HG02884 (cell line): ENCODE data around the gene KCNK10.

Source experiments
- ATAC-seq: cut with Tn5 transposase; IDR thresholded peaks from one replicate; pipeline ENCODE4 v1.9.1; 2021; ENCODE audit warnings: mild to moderate bottlenecking, moderate library complexity; ENCODE audit not compliant: unreplicated experiment

Gene KCNK10

DNA sequence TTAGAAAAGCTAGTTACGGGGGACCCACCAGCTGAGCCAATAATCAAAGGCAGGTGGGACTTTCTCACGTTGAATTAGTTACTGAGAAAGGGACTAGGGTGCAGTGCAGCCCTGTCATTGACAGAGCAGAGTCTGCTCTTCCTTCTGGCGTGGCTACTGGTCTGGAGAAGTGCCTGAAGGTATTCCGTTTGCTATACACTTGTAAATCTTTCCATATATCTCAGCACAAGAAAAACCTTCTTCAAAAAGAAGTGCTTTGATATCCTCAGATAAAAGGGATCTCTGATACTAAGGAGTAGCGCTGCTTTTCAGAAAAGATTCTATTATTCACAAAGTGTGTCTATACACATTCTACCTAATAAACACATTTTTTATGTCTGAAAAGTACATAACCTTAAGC is 91.5 kb downstream of the KCNK10 start:
- ATAC-seq = no peak

DNA sequence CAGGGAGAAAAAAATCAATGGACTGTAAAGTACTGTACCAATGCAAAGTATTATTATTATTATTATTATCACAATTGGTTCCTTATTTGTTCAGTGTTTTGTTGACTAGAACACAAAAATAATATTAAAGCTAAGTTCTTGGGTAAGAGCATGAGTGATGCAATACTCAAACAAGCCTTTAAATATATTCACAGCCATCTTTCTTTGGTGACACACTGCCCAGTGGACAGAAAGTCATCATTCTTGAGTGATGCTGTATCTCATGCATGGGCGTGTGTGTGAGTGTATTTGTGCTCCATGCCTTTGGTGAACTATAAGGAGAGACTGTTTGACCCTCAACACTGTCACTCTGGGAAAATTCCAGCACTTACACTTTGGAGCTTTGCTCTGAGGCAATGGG is 93.6 kb downstream of the KCNK10 start:
- no peak for ATAC-seq

DNA sequence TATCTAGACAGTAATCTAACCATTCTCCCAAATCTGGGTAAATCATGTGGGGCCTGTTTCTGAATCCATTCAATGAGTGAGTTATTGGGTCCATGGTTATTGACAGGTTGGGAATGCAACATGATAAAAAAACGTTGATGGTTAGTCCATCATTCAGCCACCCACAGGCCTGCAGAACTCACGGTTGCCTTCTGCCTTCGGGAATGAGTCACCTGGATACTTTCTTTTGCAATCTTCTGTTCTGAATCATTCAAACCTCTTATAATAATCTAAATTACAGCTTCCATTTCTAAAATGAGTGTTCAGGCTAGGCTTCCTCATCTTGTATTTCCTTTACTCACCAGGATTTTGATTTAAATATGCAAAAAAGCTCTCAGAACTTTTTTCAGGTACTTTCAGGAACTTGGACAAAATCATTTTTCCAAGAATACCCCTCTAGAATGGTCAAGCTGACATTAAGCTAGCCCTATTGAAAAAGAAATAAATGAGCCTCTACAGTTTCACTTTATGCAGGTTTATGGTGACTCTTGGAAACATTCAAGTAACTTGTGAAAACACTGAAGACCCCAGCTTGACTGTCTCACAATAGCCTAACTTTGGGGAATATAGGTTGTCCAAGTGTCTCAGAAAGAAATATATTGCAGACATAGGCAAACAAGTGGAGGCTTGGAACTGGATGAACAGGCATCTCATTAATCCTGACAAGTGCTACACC is 94.4 kb downstream of the KCNK10 start:
- peak; percentile 48 for ATAC-seq

DNA sequence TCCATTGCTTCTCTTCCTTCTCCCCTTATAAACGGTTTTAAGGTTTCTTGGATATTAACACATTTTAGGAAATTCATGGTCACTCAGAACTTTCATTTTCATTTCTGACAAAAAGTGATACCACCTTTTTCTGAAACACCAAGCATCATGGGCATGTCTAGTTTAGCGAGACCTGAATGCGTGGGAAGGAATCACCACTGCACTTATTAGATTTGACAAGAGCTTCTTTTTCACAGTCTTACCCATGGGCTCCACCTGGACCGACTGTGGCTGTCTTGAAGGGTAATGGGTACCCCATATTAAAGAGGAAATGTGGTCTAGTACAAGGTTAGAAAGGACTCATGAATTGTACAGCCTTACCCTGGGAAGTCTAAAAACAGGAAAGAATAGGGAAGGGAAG is 95.4 kb downstream of the KCNK10 start:
- peak; percentile 69 for ATAC-seq

DNA sequence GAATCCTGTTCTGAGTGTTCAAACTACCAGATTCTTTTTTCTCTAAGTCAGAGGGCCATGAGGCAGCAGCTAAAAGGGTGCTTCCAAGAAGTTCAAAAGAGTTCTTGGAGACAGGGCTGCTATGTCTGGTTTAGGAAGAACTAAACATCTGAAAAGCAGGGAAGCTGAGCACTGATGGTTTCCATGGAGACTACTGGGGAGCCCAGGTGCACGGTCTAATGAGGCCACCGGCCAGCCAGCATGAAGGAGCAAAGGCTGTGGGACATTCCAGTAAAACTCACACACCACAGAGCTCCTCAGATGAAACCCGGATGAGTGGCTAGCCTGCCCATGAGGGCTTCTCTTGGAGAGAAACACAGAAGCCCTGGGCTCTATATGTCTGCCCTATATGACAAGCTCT is 97.3 kb downstream of the KCNK10 start:
- ATAC-seq = no peak

DNA sequence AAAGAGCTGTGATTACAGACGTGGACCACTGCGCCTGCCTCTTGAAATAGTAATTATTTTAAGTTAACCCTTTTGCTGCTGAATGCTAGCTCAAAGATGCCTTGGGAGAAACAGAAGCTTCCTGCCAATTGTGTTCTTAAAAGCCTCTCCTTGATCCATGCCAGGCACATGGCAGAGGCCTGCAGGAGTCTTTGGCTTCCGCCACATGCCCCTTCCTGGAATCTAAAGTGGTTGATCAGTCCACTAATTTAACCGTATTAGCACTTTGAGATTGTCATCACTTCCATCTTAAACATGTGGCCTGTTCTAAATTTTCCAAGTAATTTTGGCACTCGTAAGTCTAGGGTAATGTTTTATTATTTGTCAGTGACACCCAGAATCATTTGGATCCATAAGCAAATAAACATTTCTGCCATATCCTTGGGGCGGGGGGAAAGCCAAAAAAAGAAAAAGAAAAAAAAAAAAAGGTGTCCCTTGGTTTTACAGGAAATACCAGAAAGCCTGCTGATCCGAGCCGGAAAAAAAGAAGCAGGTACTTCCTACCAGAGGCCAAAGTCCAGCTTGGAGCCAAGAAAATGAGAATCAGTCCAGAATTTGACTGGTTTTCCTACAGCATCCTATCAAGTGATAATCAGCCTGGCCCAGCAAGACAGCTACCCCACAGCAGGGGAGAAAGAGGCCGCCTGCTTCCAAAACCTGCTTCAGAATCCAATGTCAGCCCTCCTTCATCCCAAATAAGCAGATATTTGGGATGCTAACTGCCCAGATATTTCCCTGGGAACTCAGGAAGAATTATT is 104.8 kb downstream of the KCNK10 start:
- ATAC-seq = no peak

DNA sequence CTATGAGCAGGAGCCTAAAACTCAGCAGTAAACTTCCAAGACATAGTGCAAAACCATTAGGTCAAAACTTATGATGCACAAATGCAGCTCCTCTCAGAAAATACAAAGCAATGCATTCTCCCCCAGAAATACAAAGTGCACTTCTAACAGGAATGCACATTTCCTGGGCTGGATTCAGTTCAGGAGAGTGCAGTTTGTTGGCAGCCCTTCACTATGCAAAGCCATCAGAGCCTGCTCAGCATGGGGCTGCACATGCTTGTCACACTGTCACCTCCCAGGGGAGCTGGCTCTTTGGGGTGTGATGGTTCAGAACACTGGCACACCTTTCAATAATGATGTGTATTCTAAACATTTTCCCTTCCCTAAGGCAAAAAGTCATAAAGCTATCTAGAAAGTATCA is 110.4 kb downstream of the KCNK10 start:
- ATAC-seq = no peak

DNA sequence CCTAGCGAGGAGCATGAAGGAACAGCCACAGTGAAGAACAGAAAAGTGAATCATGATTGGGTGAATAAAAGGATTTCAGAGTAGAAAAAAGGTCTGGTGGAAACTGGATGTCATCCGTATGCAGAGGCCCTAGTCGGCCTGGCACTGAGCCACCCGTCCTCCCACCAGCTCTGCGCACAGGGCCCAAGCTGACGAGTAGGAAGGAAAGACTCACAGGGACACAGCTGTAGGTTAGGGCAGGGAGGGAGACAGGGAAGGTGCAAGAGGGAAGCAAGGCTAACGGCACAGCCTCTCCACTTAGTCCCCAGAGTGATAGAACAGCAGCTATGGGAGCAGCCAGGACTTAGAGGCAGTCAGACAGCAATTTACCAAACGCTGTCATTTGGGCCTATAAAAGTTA is 112.6 kb downstream of the KCNK10 start:
- ATAC-seq = no peak

DNA sequence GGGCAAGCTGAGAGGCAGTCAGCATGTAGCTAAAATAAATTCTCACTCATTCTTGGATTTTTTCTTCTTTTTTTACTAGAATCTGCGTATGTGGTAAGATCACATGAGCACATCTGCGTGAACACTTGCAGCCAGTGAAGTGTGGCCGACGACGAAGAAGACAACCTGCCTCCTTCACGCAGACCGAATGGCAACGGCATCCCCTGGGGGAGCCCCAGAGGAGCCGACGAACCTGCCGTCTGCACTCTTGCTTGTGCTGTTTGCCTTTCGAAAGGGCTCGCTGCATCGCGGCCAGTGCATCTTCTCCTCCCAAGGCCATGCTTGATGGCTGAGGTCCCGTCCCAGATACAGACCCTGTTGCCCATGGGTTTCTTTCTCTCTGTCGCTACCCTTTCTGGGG is 113.8 kb downstream of the KCNK10 start:
- ATAC-seq = peak; percentile 86

DNA sequence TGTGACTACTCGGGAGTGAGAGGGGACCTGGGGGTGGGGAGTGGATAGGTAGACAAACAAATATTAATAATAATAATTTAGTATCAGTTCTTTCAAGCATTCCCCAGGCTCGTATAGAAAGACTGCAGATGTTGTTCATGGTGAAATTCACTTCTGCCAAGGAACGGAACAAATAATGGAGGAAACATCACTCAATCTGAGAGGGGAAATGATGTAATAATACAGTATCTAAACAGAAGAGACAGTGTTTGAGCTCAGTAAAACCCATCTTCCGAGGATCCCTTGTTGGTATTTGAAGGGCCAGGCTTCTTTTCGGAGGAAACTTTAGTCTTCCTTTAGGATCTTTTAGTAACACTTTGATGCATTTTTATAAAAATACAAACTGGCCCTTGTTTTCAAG is 114.2 kb downstream of the KCNK10 start:
- peak; percentile 36 for ATAC-seq

DNA sequence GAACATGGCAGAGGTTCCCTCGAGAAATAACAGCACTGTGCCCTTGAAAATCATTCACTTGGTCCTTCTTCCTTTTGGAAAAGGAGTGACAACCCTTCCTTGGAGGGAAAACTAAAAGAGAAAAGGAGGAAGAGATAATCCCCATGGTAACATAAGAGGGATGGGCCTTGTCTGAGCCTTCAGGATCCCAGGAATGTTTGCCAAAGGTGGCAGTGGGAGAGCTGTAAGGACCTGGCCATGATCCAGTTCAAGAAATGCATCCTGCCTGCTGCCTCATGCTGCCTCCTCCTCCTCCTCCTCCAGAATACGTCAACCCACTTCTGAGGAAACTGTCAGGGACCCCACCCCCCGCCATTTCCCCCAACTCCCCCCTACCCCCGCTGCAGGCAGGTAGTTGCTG is 118.8 kb downstream of the KCNK10 start:
- ATAC-seq = no peak

DNA sequence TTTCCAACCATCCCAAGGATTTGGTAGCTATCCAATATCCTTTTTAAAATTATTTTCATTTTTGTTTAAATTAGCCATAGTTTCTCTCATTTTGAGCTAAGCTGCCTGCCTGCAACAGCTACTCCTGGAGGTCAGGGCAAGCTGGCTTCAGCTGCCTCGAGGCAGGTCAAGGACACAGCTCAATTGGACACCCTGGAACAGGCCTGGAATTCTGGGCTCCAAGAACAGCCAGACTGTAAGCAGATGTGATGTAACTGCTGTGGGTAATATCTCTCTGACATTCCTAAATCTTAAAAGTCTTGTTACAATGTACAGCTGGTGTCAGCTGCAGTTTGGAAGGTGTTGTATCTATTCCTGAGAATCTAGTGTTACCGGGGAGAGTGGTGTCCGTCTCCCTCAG is 119.8 kb downstream of the KCNK10 start:
- no peak for ATAC-seq

DNA sequence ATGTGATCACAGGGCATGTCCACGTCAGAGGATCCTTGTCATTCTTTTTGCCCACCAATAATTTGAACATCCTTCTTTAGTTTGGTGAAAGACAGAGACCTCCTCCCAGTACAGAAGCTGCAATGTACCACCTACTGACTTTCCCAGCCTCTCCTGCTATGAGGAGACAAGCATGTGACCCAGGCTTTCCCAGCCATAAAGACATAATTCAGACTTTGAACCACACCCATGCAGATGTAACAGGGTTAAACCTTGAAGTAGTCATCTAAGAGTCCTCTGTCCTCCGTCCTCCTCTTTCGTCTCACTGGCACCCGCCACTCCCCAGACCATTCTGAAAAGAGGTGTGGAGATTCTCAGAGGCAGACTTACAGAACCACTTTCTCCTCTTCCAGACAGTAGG is 120.8 kb downstream of the KCNK10 start:
- ATAC-seq = no peak

DNA sequence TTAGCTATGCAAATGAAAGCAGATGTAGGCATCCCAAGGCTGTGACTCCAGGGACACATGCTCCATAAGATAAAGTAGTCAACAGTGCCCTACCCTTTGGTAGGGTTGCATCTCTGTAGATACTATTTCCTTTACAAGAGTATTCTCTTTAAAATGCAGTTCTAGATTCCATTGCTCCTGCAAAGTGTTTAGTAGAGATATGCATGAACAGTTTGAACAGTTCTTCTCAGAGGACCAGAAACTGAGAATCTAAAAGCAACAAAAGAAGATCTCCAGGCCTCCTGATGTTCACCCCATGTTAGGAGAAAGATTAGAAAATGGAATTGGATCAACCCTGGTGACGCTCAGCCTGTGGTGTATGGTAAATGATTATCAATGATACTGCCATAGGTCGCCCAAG is 121.2 kb downstream of the KCNK10 start:
- no peak for ATAC-seq

DNA sequence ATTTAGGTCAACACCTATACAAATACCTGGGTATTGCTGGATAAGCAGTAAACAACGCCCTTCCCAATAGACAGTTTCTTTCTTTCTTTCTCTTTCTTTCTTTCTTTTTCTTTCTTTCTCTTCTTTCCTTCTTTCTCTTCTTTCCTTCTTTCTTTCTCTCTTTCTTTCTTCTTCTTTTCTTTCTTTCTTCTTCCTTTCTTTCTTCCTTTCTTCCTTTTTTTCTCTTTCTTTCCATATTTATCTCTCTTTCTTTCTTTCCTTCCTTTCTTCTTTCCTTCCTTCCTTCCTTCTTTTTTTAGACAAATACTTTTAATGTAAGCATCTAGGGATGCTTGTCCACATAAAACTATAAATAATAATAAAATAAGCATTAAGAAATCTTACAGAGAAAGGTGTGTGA is 123.2 kb downstream of the KCNK10 start:
- no peak for ATAC-seq

DNA sequence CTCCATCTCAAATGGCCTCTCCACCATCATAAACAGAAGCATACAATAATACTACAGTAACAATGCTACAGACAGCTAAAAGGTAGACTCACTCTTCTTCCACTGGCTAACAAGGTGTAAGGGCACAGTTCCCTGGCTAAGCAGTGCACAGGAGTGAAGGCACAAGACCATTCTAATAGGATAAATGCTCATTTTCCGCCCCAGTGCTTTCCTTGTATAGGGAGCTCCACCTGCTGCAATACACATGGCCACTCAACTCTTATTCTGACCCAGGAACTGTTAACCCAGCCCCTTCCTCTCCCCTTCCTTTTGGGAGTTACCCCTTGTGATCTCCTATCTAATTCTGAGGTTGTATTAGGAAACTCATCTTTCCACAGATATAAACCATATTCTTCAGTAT is 124.6 kb downstream of the KCNK10 start:
- no peak for ATAC-seq

DNA sequence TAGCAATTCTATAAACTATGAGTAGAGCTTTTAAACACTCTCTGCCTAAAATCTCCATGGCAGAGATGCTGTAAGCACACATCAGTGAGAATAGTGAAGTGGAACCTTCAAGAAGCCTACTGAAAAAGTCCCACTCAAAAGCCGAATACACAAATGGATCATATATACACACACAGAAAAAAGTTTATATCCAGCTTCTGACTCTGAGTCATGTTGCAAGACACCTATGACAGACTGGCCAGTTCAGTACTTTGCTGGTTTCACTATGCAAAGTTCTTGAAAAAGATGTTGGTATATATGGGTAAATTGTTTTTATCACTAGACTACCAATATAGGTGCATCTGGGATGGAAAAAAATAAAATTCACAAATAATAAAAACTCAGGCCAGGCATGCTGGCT is 126.1 kb downstream of the KCNK10 start:
- ATAC-seq = peak; percentile 98

DNA sequence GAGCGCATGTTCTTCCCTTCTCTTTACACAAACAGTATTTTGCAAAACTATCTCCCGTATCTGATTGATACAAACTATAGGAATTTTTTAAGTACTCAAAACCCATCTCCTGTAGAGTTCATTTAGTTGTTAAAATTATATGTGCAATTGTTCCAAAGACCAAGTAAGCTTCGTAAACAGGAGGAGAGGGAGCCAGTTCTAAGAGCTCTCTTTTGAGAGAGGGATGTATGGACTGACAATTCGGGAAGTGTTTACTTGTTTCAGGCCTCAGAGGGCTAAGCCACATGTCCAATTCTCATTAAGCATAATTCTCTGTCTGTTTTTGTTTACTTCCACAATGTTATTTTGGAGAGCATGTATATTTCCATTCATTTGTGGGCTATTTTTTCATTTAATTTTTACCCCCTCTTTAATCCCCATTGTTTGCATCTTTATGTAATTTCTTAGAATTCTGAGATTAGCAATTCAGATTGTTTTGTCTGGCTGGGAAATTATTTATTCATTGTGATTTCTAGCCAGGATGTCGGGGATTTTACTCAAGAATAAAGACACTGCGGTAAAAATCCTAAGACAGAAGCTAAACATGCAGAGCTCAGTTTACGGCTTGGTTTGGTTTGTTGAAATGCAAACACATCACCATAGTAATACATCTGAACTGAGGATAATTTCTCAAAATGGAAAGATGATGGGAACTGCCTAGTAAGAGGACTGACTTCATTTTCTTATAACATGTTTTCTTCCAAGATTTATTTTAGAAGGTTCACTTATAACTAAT is 126.8 kb downstream of the KCNK10 start:
- ATAC-seq = no peak

DNA sequence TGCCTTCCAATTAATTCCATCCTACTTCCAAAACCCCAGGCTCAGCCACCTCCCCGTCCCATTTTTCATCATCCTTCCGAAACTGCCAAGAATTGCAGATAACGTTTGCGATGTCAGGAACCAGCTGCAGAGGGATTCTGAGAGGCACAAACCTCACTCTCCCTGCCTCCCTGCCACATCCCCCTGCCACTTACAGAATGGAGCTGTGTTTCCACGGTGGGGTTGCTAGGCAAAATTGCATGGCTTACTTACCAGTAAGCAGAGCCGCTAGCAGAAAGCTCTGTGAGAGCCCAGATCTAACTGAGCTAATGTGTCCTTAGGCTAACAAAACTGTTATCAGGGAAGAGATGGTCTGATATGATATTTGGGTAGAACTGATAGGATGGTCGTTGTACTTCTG is 127.4 kb downstream of the KCNK10 start:
- ATAC-seq = no peak

DNA sequence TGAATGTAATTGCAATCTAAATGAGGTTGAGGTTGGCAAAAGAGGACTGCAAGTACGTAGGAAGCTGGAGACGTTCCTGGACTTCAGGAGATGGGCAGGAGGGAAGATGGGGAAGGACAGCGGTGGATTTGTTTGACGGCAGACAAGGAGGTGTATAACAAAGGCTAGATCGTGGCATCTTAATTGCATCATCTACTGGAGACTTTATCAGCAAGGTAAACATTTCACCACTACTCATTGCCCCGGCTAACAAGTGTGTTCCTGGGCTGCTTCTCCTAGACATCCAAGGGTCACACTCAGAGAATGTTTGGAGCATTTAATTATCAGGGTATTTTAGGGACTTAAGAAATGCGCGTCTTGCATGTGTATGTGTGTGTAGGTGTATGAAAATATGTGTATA is 128.5 kb downstream of the KCNK10 start:
- no peak for ATAC-seq

DNA sequence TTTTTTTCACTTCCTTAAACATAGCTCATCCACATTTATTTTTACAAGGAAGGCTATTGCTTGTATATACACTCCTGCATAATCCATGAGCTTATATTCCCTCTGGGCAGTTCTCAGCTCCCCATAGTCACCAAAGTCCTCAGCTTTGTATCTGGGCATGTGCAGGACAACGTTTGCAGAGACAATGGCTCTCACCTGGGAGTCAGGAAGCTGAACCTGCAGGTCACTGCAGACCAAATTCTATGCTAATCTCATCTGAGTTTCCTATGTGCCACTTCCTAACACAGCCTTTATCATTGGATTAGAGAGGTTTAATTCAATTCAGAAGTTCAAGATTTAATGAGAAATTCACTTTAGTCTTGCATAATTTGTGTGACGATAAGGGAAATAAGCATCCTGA is 131.5 kb downstream of the KCNK10 start:
- ATAC-seq = no peak
